ENCODE results near the gene CDK19.

Gene CDK19

GRCh38 chr6:110833831-110834230, 18.6 kb upstream of the CDK19 start:
- TF ChIP-seq ZFP30 (CRISPR knock-in tag; IDR thresholded peaks at IDR 0.05): no peak
- no peak for ATAC-seq

DNA sequence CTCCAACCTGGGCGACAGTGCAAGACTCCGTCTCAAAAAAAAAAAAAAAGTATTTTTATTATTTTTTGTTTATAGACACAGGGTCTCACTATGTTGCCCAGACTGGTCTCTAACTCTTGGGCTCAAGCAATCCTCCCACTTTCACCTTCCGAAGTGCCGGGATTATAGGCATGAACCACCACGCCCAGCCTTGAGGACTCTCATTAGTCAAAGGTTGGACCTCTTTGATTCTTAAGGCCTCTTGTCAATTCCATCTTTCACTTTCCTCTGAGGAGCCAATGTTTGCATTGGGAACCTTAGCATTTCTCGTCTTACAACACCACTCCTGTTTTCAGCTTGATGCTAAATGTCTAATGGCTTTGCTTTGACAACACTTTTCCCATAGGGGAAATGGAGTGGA, 16.1 kb upstream of the CDK19 start:
- TF ChIP-seq OSR1 (CRISPR knock-in tag; IDR thresholded peaks at IDR 0.05) (no peak), CSRNP3 (CRISPR knock-in tag; IDR thresholded peaks at IDR 0.05) (no peak)
- no peak for ATAC-seq

DNA sequence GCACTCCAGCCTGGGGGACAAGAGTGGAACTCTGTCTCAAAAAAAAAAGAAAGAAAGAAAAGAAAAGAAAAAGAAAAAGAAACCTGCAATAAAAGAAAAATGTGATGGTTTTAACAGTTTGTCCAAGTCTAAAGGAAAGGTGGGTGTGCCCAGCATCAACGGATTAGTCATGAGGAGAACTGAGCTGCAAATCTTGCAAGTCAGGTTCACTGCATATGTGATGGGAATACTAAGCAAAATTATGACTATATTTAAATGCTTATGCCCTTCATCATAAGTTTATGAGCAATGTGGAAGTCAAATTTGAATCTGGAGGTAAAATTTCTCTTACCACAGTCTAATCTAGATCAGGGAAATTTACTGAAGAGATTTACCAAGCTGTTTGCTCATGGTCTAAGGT, 13.1 kb upstream of the CDK19 start:
- ATAC-seq: no peak
- TF ChIP-seq OSR1 (CRISPR knock-in tag; IDR thresholded peaks at IDR 0.05): no peak
- no peak for TF ChIP-seq SNAI2 (CRISPR knock-in tag; IDR thresholded peaks at IDR 0.05)
- TF ChIP-seq, protein P1, sequence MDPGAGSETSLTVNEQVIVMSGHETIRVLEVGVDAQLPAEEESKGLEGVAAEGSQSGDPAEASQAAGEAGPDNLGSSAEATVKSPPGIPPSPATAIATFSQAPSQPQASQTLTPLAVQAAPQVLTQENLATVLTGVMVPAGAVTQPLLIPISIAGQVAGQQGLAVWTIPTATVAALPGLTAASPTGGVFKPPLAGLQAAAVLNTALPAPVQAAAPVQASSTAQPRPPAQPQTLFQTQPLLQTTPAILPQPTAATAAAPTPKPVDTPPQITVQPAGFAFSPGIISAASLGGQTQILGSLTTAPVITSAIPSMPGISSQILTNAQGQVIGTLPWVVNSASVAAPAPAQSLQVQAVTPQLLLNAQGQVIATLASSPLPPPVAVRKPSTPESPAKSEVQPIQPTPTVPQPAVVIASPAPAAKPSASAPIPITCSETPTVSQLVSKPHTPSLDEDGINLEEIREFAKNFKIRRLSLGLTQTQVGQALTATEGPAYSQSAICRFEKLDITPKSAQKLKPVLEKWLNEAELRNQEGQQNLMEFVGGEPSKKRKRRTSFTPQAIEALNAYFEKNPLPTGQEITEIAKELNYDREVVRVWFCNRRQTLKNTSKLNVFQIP (CRISPR knock-in tag; IDR thresholded peaks at IDR 0.05; ENCODE audit: borderline replicate concordance, low read depth): no peak
- no peak for TF ChIP-seq BACH2 (CRISPR knock-in tag; IDR thresholded peaks at IDR 0.05; ENCODE audit: borderline replicate concordance)
- TF ChIP-seq, protein P2, sequence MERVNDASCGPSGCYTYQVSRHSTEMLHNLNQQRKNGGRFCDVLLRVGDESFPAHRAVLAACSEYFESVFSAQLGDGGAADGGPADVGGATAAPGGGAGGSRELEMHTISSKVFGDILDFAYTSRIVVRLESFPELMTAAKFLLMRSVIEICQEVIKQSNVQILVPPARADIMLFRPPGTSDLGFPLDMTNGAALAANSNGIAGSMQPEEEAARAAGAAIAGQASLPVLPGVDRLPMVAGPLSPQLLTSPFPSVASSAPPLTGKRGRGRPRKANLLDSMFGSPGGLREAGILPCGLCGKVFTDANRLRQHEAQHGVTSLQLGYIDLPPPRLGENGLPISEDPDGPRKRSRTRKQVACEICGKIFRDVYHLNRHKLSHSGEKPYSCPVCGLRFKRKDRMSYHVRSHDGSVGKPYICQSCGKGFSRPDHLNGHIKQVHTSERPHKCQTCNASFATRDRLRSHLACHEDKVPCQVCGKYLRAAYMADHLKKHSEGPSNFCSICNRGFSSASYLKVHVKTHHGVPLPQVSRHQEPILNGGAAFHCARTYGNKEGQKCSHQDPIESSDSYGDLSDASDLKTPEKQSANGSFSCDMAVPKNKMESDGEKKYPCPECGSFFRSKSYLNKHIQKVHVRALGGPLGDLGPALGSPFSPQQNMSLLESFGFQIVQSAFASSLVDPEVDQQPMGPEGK (CRISPR knock-in tag; IDR thresholded peaks at IDR 0.05; ENCODE audit: borderline replicate concordance): no peak
- no peak for TF ChIP-seq ZFP3 (CRISPR knock-in tag; IDR thresholded peaks at IDR 0.05)
- no peak for TF ChIP-seq TOX (CRISPR knock-in tag; IDR thresholded peaks at IDR 0.05; ENCODE audit: borderline replicate concordance)
- no peak for TF ChIP-seq CSRNP3 (CRISPR knock-in tag; IDR thresholded peaks at IDR 0.05)

DNA sequence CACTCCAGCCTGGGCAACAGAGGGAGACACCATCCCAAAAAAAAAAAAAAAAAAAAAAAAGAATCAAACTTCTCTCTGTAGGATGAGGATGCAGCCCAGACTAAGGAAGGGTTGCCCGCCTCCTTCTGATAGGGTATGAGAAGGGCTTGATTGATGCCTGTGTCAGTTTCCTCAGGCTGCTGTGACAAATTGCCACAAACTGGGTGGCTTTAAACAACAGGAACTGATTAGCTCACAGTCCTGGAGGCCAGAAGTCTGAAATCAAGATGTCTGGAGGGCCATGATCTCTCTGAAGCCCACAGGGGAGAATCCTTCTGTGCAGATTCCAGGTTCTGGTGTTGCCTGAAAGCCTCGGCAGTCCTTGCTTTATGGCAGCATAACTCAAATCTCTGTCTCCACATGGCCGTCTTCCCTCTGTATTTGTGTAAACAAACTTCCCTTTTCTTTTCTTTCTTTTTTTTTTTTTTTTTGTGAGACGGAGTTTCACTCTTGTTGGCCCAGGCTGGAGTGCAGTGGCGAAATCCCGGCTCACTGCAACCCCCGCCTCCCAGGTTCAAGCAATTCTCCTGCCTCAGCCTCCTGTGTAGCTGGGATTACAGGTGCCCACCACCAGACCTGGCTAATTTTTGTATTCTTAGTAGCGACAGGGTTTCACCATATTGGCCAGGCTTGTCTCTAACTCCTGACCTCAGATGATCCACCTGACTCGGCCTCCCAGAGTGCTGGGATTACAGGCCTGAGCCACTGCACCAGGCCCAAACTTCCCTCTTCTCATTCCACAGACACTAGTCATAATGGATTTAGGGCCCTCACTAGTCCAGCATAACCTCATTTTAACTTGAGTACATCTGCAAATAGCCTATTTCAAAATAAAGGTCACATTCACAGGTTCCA, 11.2 kb upstream of the CDK19 start:
- TF ChIP-seq OSR1 (CRISPR knock-in tag; IDR thresholded peaks at IDR 0.05) (no peak), PPARA (CRISPR knock-in tag; IDR thresholded peaks at IDR 0.05; ENCODE audit: borderline replicate concordance) (no peak)
- no peak for ATAC-seq

GRCh38 chr6:110823146-110823545, 7.9 kb upstream of the CDK19 start:
- TF ChIP-seq ARNTL (CRISPR knock-in tag; IDR thresholded peaks at IDR 0.05; ENCODE audit: borderline replicate concordance, low read depth): no peak
- no peak for TF ChIP-seq RARB (CRISPR knock-in tag; IDR thresholded peaks at IDR 0.05)
- no peak for TF ChIP-seq TCF4 (CRISPR knock-in tag; IDR thresholded peaks at IDR 0.05; ENCODE audit: borderline replicate concordance)
- TF ChIP-seq CSDC2 (CRISPR knock-in tag; IDR thresholded peaks at IDR 0.05): no peak
- no peak for TF ChIP-seq ZNF70 (CRISPR knock-in tag; IDR thresholded peaks at IDR 0.05)
- TF ChIP-seq, protein P3, sequence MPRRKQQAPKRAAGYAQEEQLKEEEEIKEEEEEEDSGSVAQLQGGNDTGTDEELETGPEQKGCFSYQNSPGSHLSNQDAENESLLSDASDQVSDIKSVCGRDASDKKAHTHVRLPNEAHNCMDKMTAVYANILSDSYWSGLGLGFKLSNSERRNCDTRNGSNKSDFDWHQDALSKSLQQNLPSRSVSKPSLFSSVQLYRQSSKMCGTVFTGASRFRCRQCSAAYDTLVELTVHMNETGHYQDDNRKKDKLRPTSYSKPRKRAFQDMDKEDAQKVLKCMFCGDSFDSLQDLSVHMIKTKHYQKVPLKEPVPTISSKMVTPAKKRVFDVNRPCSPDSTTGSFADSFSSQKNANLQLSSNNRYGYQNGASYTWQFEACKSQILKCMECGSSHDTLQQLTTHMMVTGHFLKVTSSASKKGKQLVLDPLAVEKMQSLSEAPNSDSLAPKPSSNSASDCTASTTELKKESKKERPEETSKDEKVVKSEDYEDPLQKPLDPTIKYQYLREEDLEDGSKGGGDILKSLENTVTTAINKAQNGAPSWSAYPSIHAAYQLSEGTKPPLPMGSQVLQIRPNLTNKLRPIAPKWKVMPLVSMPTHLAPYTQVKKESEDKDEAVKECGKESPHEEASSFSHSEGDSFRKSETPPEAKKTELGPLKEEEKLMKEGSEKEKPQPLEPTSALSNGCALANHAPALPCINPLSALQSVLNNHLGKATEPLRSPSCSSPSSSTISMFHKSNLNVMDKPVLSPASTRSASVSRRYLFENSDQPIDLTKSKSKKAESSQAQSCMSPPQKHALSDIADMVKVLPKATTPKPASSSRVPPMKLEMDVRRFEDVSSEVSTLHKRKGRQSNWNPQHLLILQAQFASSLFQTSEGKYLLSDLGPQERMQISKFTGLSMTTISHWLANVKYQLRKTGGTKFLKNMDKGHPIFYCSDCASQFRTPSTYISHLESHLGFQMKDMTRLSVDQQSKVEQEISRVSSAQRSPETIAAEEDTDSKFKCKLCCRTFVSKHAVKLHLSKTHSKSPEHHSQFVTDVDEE (CRISPR knock-in tag; IDR thresholded peaks at IDR 0.05): no peak
- no peak for TF ChIP-seq CREB5 (CRISPR knock-in tag; IDR thresholded peaks at IDR 0.05; ENCODE audit: low read depth)
- ATAC-seq: no peak
